H1 (cell line): Measurements from ENCODE around the gene PHACTR1. TPM values are rescaled to one million over a fixed set of nuclear protein-coding genes. Genes with fewer than 3 reads are reported as not detected.

Experiments used
- CTCF ChIA-PET: fragments of 300-600 bp; sonication (Branson Sonifier 250); formaldehyde crosslinking; loops from one replicate; lab custom pipeline; 2021; ENCODE audit not compliant: partially characterized antibody; lab: Charles Lee
- POLR2A ChIA-PET: fragments of 300-600 bp; sonication (Branson Sonifier 250); formaldehyde crosslinking; loops from one replicate; lab custom pipeline; 2021; ENCODE audit warnings: inconsistent platforms; ENCODE audit not compliant: partially characterized antibody; lab: Charles Lee
- DNase-seq, 2 experiments: peaks; one replicate each; pipeline versions ENCODE4 v3.0.0 to v3.0.0-alpha.2; 2010 to 2022; ENCODE audit warnings: low spot score in 2 of 2, low read depth in 1 of 2, mixed read lengths in 1 of 2
- FAIRE-seq: peaks from 2 replicates; lab custom pipeline; 2011; peaks lifted over from hg19 to GRCh38; lab: Jason Lieb, UNC
- H2AFZ ChIP-seq: 2 replicates; pipeline ENCODE4 v1.8.1; 2012; ENCODE audit warnings: low read length, inconsistent platforms
- H2AK5ac ChIP-seq: 2 replicates; pipeline ENCODE4 v1.6.1; 2013; ENCODE audit warnings: low read depth, low read length
- H2BK120ac ChIP-seq: replicated peaks from 2 replicates; pipeline ENCODE3; 2013; ENCODE audit warnings: low read depth, low read length, inconsistent platforms
- H2BK12ac ChIP-seq: 2 replicates; pipeline ENCODE4 v1.6.1; 2013; ENCODE audit warnings: low read depth, low read length
- H2BK15ac ChIP-seq: 2 replicates; pipeline ENCODE4 v1.6.1; 2013; ENCODE audit warnings: low read length
- H2BK20ac ChIP-seq: 2 replicates; pipeline ENCODE4 v1.6.1; 2013; ENCODE audit warnings: low read length
- H2BK5ac ChIP-seq: 2 replicates; pipeline ENCODE4 v1.6.1; 2013; ENCODE audit warnings: low read depth, low read length
- H3K14ac ChIP-seq: 2 replicates; pipeline ENCODE4 v1.6.1; 2013; ENCODE audit warnings: inconsistent platforms; ENCODE audit not compliant: insufficient read length
- H3K18ac ChIP-seq: 2 replicates; pipeline ENCODE4 v1.6.1; 2013; ENCODE audit warnings: low read length; ENCODE audit errors: extremely low read depth
- H3K23ac ChIP-seq: 2 replicates; pipeline ENCODE4 v1.6.1; 2013; ENCODE audit warnings: inconsistent platforms; ENCODE audit not compliant: insufficient read length
- H3K23me2 ChIP-seq: 2 replicates; pipeline ENCODE4 v1.6.1; 2013; ENCODE audit warnings: low read depth, low read length
- H3K27ac ChIP-seq: 2 replicates; pipeline ENCODE4 v1.6.1; 2011; ENCODE audit warnings: low read depth, low read length, inconsistent platforms
- H3K27me3 ChIP-seq, 4 experiments: replicated peaks in 1 of 4; 1 replicate in 1 of 4; 2 replicates in 3 of 4; pipeline versions ENCODE4 v1.6.1 to v1.8.1; 2011 to 2013; ENCODE audit warnings: low read length in 3 of 4, mild to moderate bottlenecking in 3 of 4, inconsistent platforms in 2 of 4, mixed read lengths in 2 of 4, moderate library complexity in 1 of 4; ENCODE audit not compliant: control insufficient read depth in 3 of 4, insufficient read depth in 3 of 4; ENCODE audit errors: extremely low read depth in 1 of 4
- H3K36me3 ChIP-seq, 4 experiments: 2 replicates each; pipeline versions ENCODE4 v1.6.1 to v1.8.1; 2011 to 2013; ENCODE audit warnings: mild to moderate bottlenecking in 4 of 4, low read length in 3 of 4, moderate library complexity in 2 of 4, control low read depth in 1 of 4, inconsistent platforms in 1 of 4; ENCODE audit not compliant: insufficient read depth in 4 of 4, control insufficient read depth in 2 of 4
- H3K4ac ChIP-seq: replicated peaks from 2 replicates; pipeline ENCODE3; 2013; ENCODE audit warnings: low read length, low read depth, mixed read lengths, inconsistent platforms; ENCODE audit not compliant: insufficient read length
- H3K4me1 ChIP-seq, 4 experiments: replicated peaks in 1 of 4; 1 replicate in 1 of 4; 2 replicates in 3 of 4; pipeline versions ENCODE4 v1.6.1 to v1.8.1; 2011 to 2013; ENCODE audit warnings: low read length in 3 of 4, inconsistent platforms in 2 of 4, mixed read lengths in 1 of 4; ENCODE audit not compliant: insufficient read depth in 4 of 4, control insufficient read depth in 3 of 4
- H3K4me2 ChIP-seq, 2 experiments: 2 replicates each; pipeline versions ENCODE4 v1.6.1 to v1.8.1; 2011 to 2013; ENCODE audit warnings: low read depth in 2 of 2, low read length in 2 of 2, control low read depth in 1 of 2, inconsistent platforms in 1 of 2, mild to moderate bottlenecking in 1 of 2; ENCODE audit not compliant: insufficient read depth in 1 of 2
- H3K4me3 ChIP-seq, 4 experiments: fragments of 200-600, 300-600 bp in 1 of 4; sonication (generic), shearing (Covaris generic), sonication (Bioruptor Twin) in 1 of 4; 2 replicates each; pipeline versions ENCODE4 v1.5.1 to v1.8.1; 2011 to 2016; ENCODE audit warnings: low read length in 4 of 4, low read depth in 3 of 4, control low read depth in 2 of 4, inconsistent platforms in 2 of 4, mild to moderate bottlenecking in 2 of 4, mixed read lengths in 1 of 4, moderate library complexity in 1 of 4; ENCODE audit not compliant: insufficient read depth in 2 of 4; ENCODE audit errors: extremely low read depth in 1 of 4
- H3K56ac ChIP-seq: replicated peaks from 2 replicates; pipeline ENCODE3; 2013; ENCODE audit warnings: low read depth, mild to moderate bottlenecking, mixed read lengths, low read length, inconsistent platforms; ENCODE audit not compliant: insufficient read length
- H3K79me1 ChIP-seq: 2 replicates; pipeline ENCODE4 v1.6.1; 2013; ENCODE audit warnings: low read depth, low read length, control low read depth
- H3K79me2 ChIP-seq, 2 experiments: 2 replicates each; pipeline versions ENCODE4 v1.6.1 to v1.8.1; 2012 to 2013; ENCODE audit warnings: low read length in 2 of 2, mild to moderate bottlenecking in 2 of 2, inconsistent platforms in 1 of 2; ENCODE audit not compliant: insufficient read depth in 2 of 2, control insufficient read depth in 1 of 2
- H3K9ac ChIP-seq, 4 experiments: replicated peaks in 1 of 4; 1 replicate in 1 of 4; 2 replicates in 3 of 4; pipeline versions ENCODE4 v1.6.1 to v1.8.1; 2011 to 2013; ENCODE audit warnings: low read depth in 3 of 4, low read length in 3 of 4, control low read depth in 2 of 4, mild to moderate bottlenecking in 2 of 4, moderate library complexity in 2 of 4, inconsistent platforms in 1 of 4; ENCODE audit errors: extremely low read depth in 1 of 4
- H3K9me3 ChIP-seq, 2 experiments: 2 replicates each; pipeline versions ENCODE4 v1.6.1 to v1.8.1; 2012 to 2013; ENCODE audit warnings: mild to moderate bottlenecking in 2 of 2, moderate library complexity in 2 of 2, control low read depth in 1 of 2, inconsistent platforms in 1 of 2, low read depth in 1 of 2, low read length in 1 of 2, mixed read lengths in 1 of 2; ENCODE audit not compliant: insufficient read depth in 2 of 2
- H4K20me1 ChIP-seq, 2 experiments: replicated peaks in 1 of 2; 2 replicates each; pipeline versions ENCODE3 to v1.8.1; 2011 to 2013; ENCODE audit warnings: inconsistent platforms in 2 of 2, low read length in 2 of 2, mild to moderate bottlenecking in 1 of 2; ENCODE audit not compliant: insufficient read depth in 2 of 2, control insufficient read depth in 1 of 2
- H4K5ac ChIP-seq: 2 replicates; pipeline ENCODE4 v1.6.1; 2013; ENCODE audit warnings: low read length, low read depth, mixed read lengths, inconsistent platforms; ENCODE audit not compliant: insufficient read length
- H4K8ac ChIP-seq: 2 replicates; pipeline ENCODE4 v1.8.0; 2013; ENCODE audit warnings: mild to moderate bottlenecking, moderate library complexity, low read length, inconsistent platforms; ENCODE audit not compliant: insufficient read depth; ENCODE audit errors: extremely low read depth
- H4K91ac ChIP-seq: replicated peaks from 2 replicates; pipeline ENCODE3; 2013; ENCODE audit warnings: low read length, mixed read lengths, inconsistent platforms; ENCODE audit not compliant: insufficient read length
- KDM1A ChIP-seq: fragments of 200-600, 300-600 bp; sonication (generic); IDR thresholded peaks from 2 replicates; pipeline ENCODE4 v1.7.1; 2016; ENCODE audit warnings: mild to moderate bottlenecking, low read length, borderline replicate concordance
- WGBS, 2 experiments: shearing (Covaris generic) in 1 of 2; methylation state at CpG; one replicate each; pipeline versions ENCODE4 v1.1.6 to v1.1.7; 2013 to 2015; ENCODE audit warnings: low lambda C conversion rate in 2 of 2, mixed read lengths in 2 of 2, inconsistent platforms in 1 of 2, low coverage in 1 of 2, missing lambda C conversion rate in 1 of 2; ENCODE audit not compliant: insufficient replicate concordance in 2 of 2, insufficient coverage in 1 of 2, insufficient read length in 1 of 2; ENCODE audit errors: extremely low coverage in 1 of 2, missing lambda C conversion rate in 1 of 2; 5-methylcytosine and 5-hydroxymethylcytosine counted together
- polyA plus RNA-seq, 7 experiments: library from polyadenylated mRNA; depleted of rRNA in 3 of 7; stranded (reverse) in 5 of 7; unstranded in 2 of 7; fragments of >200 nt in 5 of 7; fragments of 200-250 nt in 2 of 7; gene quantifications; 1 replicate in 5 of 7; 2 replicates in 1 of 7; 4 replicates in 1 of 7; pipeline versions ENCODE4 v1.2.1 to v1.2.3, GENCODE V29; 2011 to 2013; ENCODE audit warnings: missing spikeins in 2 of 7, mixed read lengths in 2 of 7
- total RNA-seq: library from RNA; stranded (reverse); fragmentation: NEBNext Ultra II Directional; extraction: Animal tissue kit (Norgen Biotek cat#: 25700); gene quantifications from 2 replicates; pipeline ENCODE4 v1.2.1, GENCODE V29; 2021

The PHACTR1 gene
- total and polyA plus RNA-seq, 2 of the 8 experiments (the other 6 are each of a cell fraction or from before 2014, with no cell fraction given): 3.9 to 17.1 TPM

DNA sequence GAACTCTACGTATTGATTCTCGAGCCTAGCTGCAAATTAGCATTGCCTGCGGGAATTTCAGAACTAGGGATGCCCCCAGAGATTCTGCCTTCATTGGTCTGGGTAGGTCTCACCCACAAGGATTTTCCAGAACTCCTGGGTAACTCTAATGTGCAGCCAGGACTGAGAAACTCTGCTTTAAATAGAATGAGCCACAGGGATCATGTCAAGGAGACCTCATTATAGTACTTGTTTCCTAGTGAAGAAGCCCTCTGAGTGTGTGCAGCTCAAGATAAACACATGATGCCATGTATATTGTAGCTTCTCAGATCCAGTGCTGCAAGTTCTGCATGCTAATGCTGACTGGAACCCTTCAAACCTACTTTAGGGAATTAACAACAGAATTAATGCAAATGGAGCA lies 179.2 kb downstream of the PHACTR1 start:
- H3K14ac ChIP-seq: no peak overlapping the region
- H3K4ac ChIP-seq: no peak overlapping the region
- FAIRE-seq: no peak
- no peak overlapping the region for H3K56ac ChIP-seq
- no peak overlapping the region for H3K4me3 ChIP-seq
- H2AFZ ChIP-seq: no peak overlapping the region
- H2AK5ac ChIP-seq: no peak overlapping the region
- H2BK12ac ChIP-seq: no peak overlapping the region
- no peak overlapping the region for H3K27ac ChIP-seq
- 97% methylated on average over 3 of the region's 3 CpGs; no CpG with 5 or more reads in 1 of the 2 experiments for WGBS, 2 experiments
- CTCF ChIA-PET: interaction anchor here (0.7 to 5.9 kb wide), 7 partner anchors 14 to 259 kb away, joined by 3 to 58 read pairs (median 3); no protein-coding TSS in a partner anchor
- no peak for DNase-seq
- H3K4me1 ChIP-seq: peaks cover 0 to 7% (median under 1%) of the 10 kb centered on the region in 4 experiments; a peak in 3 of 7 replicates
- H2BK120ac ChIP-seq: no peak overlapping the region
- peaks cover 0 to 4% of the 10 kb centered on the region in 2 experiments; a peak in 1 of 4 replicates for H3K9me3 ChIP-seq
- POLR2A ChIA-PET: no interaction called here
- H4K8ac ChIP-seq: no peak overlapping the region
- no peak overlapping the region for H4K91ac ChIP-seq
- no peaks in the 10 kb centered on the region for H3K36me3 ChIP-seq
- H2BK5ac ChIP-seq: no peak overlapping the region
- H3K23me2 ChIP-seq: no peaks in the 10 kb centered on the region
- no peak overlapping the region for H2BK20ac ChIP-seq
- H4K20me1 ChIP-seq: no peaks in the 10 kb centered on the region
- no peaks in the 10 kb centered on the region; a peak in 1 of 4 replicates for H3K79me2 ChIP-seq
- H3K4me2 ChIP-seq: no peak overlapping the region
- no peak overlapping the region for H3K23ac ChIP-seq
- H3K9ac ChIP-seq: no peak overlapping the region
- no peaks in the 10 kb centered on the region for H3K27me3 ChIP-seq
- H2BK15ac ChIP-seq: no peak overlapping the region
- H3K18ac ChIP-seq: no peak overlapping the region
- H3K79me1 ChIP-seq: peaks cover 3% of the 10 kb centered on the region
- H4K5ac ChIP-seq: no peak overlapping the region
- no peak for TF ChIP-seq KDM1A
